K562 (cell line): ENCODE results near the gene TMEM120A. TPM values are rescaled to one million over a fixed set of nuclear protein-coding genes. Genes with fewer than 3 reads are reported as not detected.

ENCODE experiments used
- ATAC-seq: fragments of 200-7000 bp; cut with Tn5 transposase; 3 replicates; pipeline ENCODE4 v1.9.1; 2020; ENCODE audit warnings: moderate library complexity
- BruUV-seq: library from RNA; stranded (reverse); fragments of 400-500 nt; replicated peaks from 2 replicates; lab custom pipeline; 2021; lab: Mats Ljungman, UMichigan
- CTCF ChIA-PET: fragments of 300-600 bp; formaldehyde crosslinking; extraction: SDS; loops from one replicate; lab custom pipeline; 2021; ENCODE audit warnings: low intra/inter-chr PET ratio; lab: Yijun Ruan, JAX
- POLR2A ChIA-PET: fragments of 300-600, 350-650 bp; sonication (Branson Sonifier 250); formaldehyde crosslinking; extraction: SDS; loops from one replicate; lab custom pipeline; 2021; ENCODE audit warnings: antibody characterized with exemption, inconsistent platforms; lab: Yijun Ruan, JAX
- DNase-seq, 4 experiments: peaks; one replicate each; pipeline versions ENCODE4 v3.0.0 to v3.0.0-alpha.2; 2011 to 2018; ENCODE audit warnings: low spot score in 3 of 4, mixed read lengths in 3 of 4; ENCODE audit errors: extremely low read depth in 1 of 4
- FAIRE-seq: peaks from 2 replicates; lab custom pipeline; 2011; peaks lifted over from hg19 to GRCh38; lab: Jason Lieb, UNC
- H2AFZ ChIP-seq: 2 replicates; pipeline ENCODE4 v1.6.0; 2011; ENCODE audit warnings: low read depth, low read length, control low read depth, inconsistent platforms
- H3K27ac ChIP-seq: fragments of 200-600 bp; 3 replicates; pipeline ENCODE4 v1.8.0; 2011; ENCODE audit warnings: low read depth, mild to moderate bottlenecking, control low read depth, inconsistent platforms, low read length, moderate library complexity, mixed read lengths; ENCODE audit errors: extremely low read depth
- H3K27me3 ChIP-seq, 2 experiments: fragments of 300-600 bp in 1 of 2; 2 replicates in 1 of 2; 3 replicates in 1 of 2; pipeline versions ENCODE4 v1.6.0 to v1.8.0; 2011; ENCODE audit warnings: inconsistent platforms in 2 of 2, low read length in 2 of 2, mild to moderate bottlenecking in 1 of 2, mixed read lengths in 1 of 2, moderate library complexity in 1 of 2; ENCODE audit not compliant: control insufficient read depth in 2 of 2, insufficient read depth in 2 of 2
- H3K36me3 ChIP-seq: fragments of 300-600 bp; 3 replicates; pipeline ENCODE4 v1.8.0; 2011; ENCODE audit warnings: mild to moderate bottlenecking, low read length, inconsistent platforms; ENCODE audit not compliant: control insufficient read depth, insufficient read depth
- H3K4me1 ChIP-seq, 2 experiments: fragments of 200-600 bp in 1 of 2; replicated peaks in 1 of 2; 2 replicates in 1 of 2; 3 replicates in 1 of 2; pipeline versions ENCODE4 v1.5.1 to v1.8.0; 2011; ENCODE audit warnings: inconsistent platforms in 2 of 2, low read length in 2 of 2, mild to moderate bottlenecking in 1 of 2, mixed read lengths in 1 of 2, moderate library complexity in 1 of 2; ENCODE audit not compliant: control insufficient read depth in 2 of 2, insufficient read depth in 2 of 2
- H3K4me2 ChIP-seq: 2 replicates; pipeline ENCODE4 v1.6.1; 2011; ENCODE audit warnings: low read length, control low read depth, inconsistent platforms, mixed read lengths; ENCODE audit not compliant: insufficient read depth
- H3K4me3 ChIP-seq: fragments of 200-600 bp; sonication (generic), shearing (Covaris generic); 2 replicates; pipeline ENCODE4 v1.5.1; 2016; ENCODE audit warnings: control low read depth, inconsistent platforms
- H3K79me2 ChIP-seq: fragments of 200-600 bp; 3 replicates; pipeline ENCODE4 v1.8.0; 2011; ENCODE audit warnings: low read length, inconsistent platforms; ENCODE audit not compliant: control insufficient read depth, insufficient read depth
- H3K9ac ChIP-seq, 2 experiments: 2 replicates each; pipeline versions ENCODE4 v1.6.0 to v1.6.1; 2011; ENCODE audit warnings: low read depth in 2 of 2, low read length in 2 of 2, control low read depth in 1 of 2, inconsistent platforms in 1 of 2, mild to moderate bottlenecking in 1 of 2, mixed read lengths in 1 of 2; ENCODE audit not compliant: insufficient read depth in 1 of 2
- H3K9me1 ChIP-seq: one replicate; pipeline ENCODE4 v1.6.0; 2011; ENCODE audit warnings: inconsistent platforms, mild to moderate bottlenecking, low read length, moderate library complexity; ENCODE audit not compliant: control insufficient read depth, insufficient read depth
- H3K9me3 ChIP-seq: replicated peaks from 2 replicates; pipeline ENCODE4 v1.5.1; 2011; ENCODE audit warnings: low read depth, low read length, inconsistent platforms; ENCODE audit not compliant: control insufficient read depth, insufficient read depth
- H4K20me1 ChIP-seq: replicated peaks from 2 replicates; pipeline ENCODE4 v1.6.1; 2011; ENCODE audit warnings: low read length, inconsistent platforms, mixed read lengths; ENCODE audit not compliant: control insufficient read depth, insufficient read depth
- MTF1 ChIP-seq: fragments of 250-450 bp; sonication (Bioruptor Pico); IDR thresholded peaks from 2 replicates; pipeline ENCODE4 v1.9.0; 2021; ENCODE audit warnings: moderate library complexity, mild to moderate bottlenecking, inconsistent platforms, borderline replicate concordance
- WGBS: fragments of 100-300 bp; shearing (Covaris generic); methylation state at CpG from one replicate; pipeline ENCODE4 v1.1.6; 2016; ENCODE audit warnings: low coverage, mixed read lengths; ENCODE audit not compliant: insufficient coverage; ENCODE audit errors: missing lambda C conversion rate; 5-methylcytosine and 5-hydroxymethylcytosine counted together
- in situ Hi-C: fragments of 300-500 bp; cut with MboI; formaldehyde crosslinking; loops from 4 replicates; pipeline ENCODE4 v1.15.0; 2018; ENCODE audit warnings: inconsistent platforms, mixed read lengths
- intact Hi-C: fragments of 100-400 bp; cut with micrococcal nuclease; formaldehyde crosslinking; loops from 2 replicates; pipeline ENCODE4 v1.14.2; 2022
- polyA plus RNA-seq, 8 experiments: library from polyadenylated mRNA; depleted of rRNA in 4 of 8; stranded (reverse) in 5 of 8; unstranded in 3 of 8; fragments of >200 nt; fragmentation: Nextera tagmentation in 2 of 8; fragmentation: Illumina TruSeq in 1 of 8; extraction: Ambion mirVana in 2 of 8; extraction: Trizol in 1 of 8; gene quantifications; 2 replicates each; pipeline versions ENCODE4 v1.2.1 to v1.2.3, GENCODE V29; 2011 to 2014; ENCODE audit warnings: inconsistent platforms in 1 of 8, missing spikeins in 1 of 8
- total RNA-seq, 7 experiments: library from RNA; depleted of rRNA in 6 of 7; stranded (reverse); fragments of >200 nt in 6 of 7; fragmentation: Illumina TruSeq in 2 of 7; extraction: Trizol in 2 of 7; gene quantifications; 2 replicates each; pipeline versions ENCODE4 v1.2.1 to v1.2.3, GENCODE V29; 2011 to 2021; ENCODE audit warnings: low replicate concordance in 1 of 7
- TF ChIP-seq, protein P1 (sequence below): fragments of 250-450 bp; sonication (Bioruptor Pico); IDR thresholded peaks from 2 replicates; pipeline ENCODE4 v1.8.0; 2022; ENCODE audit warnings: inconsistent platforms, mild to moderate bottlenecking, moderate library complexity, borderline replicate concordance
- TF ChIP-seq, protein P2 (sequence below), 2 experiments: fragments of 450-650 bp in 1 of 2; sonication (generic) in 1 of 2; formaldehyde crosslinking in 1 of 2; IDR thresholded peaks in 1 of 2; conservative IDR thresholded peaks in 1 of 2; 2 replicates each; pipeline versions ENCODE4 v1.6.1 to v1.8.1; 2016 to 2023; ENCODE audit warnings: mild to moderate bottlenecking in 2 of 2, moderate library complexity in 2 of 2, inconsistent platforms in 1 of 2, missing genetic modification reagents in 1 of 2

TMEM120A gene
- total and polyA plus RNA-seq, 9 of the 15 experiments (the other 6 are each of a cell fraction or from before 2014, with no cell fraction given) = 2.3 to 90.2 (median 22.9) TPM

DNA sequence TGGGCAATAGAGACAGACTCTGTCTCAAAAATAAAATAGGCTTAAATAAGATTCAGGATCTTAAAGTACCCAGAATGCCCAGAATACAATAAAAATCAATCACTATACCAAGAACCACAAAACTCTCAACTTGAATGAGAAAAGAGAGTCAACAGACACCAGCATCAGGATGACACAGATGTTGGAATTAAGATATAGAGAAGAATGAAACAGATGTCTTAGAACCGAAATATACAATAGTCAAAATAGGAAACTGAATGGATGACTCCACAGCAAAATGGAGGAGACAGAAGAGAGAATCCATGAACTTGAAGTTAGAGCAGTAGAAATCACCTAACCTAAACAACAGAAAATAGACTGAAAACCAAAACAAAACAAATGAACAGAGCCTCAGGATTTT lies 49.9 kb downstream of the TMEM120A start:
- Histone ChIP-seq H3K36me3 (peaks cover 14% of the 10 kb centered on the region; the same call in 2 of the 3 replicates), H2AFZ (no peak overlapping the region), H3K9ac (no peak overlapping the region), H3K79me2 (peaks cover 18% of the 10 kb centered on the region; the same call in 2 of the 3 replicates), H3K27ac (no peak overlapping the region)
- DNase-seq = no peak
- no peak for FAIRE-seq
- TF ChIP-seq, protein P1, sequence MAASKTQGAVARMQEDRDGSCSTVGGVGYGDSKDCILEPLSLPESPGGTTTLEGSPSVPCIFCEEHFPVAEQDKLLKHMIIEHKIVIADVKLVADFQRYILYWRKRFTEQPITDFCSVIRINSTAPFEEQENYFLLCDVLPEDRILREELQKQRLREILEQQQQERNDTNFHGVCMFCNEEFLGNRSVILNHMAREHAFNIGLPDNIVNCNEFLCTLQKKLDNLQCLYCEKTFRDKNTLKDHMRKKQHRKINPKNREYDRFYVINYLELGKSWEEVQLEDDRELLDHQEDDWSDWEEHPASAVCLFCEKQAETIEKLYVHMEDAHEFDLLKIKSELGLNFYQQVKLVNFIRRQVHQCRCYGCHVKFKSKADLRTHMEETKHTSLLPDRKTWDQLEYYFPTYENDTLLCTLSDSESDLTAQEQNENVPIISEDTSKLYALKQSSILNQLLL (CRISPR knock-in tag) = no peak
- TF ChIP-seq MTF1 (CRISPR knock-in tag) = no peak
- TF ChIP-seq, protein P2, sequence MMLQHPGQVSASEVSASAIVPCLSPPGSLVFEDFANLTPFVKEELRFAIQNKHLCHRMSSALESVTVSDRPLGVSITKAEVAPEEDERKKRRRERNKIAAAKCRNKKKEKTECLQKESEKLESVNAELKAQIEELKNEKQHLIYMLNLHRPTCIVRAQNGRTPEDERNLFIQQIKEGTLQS (IDR thresholded peaks at IDR 0.05) = no peak
- TF ChIP-seq, protein P2 (CRISPR knock-in tag; conservative IDR thresholded peaks at IDR 0.05) = no peak
- TF ChIP-seq, all 486 proteins: peak for 0
- peaks cover 5% of the 10 kb centered on the region for H3K9me1 ChIP-seq
- BruUV-seq = no TSS peak
- H3K4me2 ChIP-seq = no peak overlapping the region
- H3K4me1 ChIP-seq = peaks cover 0 to 20% of the 10 kb centered on the region in 2 experiments; a peak in 4 of 5 replicates
- H3K9me3 ChIP-seq = no peaks in the 10 kb centered on the region
- ChIA-PET POLR2A (no interaction called here), CTCF (interaction anchor here (0.7 kb wide), 1 partner anchor 76 kb away, joined by 3 read pairs; no protein-coding TSS in a partner anchor)
- in situ Hi-C loops (no loop called here), intact Hi-C loops (no loop called here)
- no peak overlapping the region for H3K4me3 ChIP-seq
- ATAC-seq = no peak
- WGBS = 81% methylated on average over 1 of the region's 1 CpG
- no peaks in the 10 kb centered on the region for H3K27me3 ChIP-seq
- peaks cover 5% of the 10 kb centered on the region; the same call in 1 of the 2 replicates for H4K20me1 ChIP-seq
